GM19397 (cell line): Measurements from ENCODE around the gene WDR86.

Experiments used
- ATAC-seq: cut with Tn5 transposase; IDR thresholded peaks from one replicate; pipeline ENCODE4 v1.9.1; 2021; ENCODE audit warnings: mild to moderate bottlenecking, moderate library complexity; ENCODE audit not compliant: unreplicated experiment

The WDR86 gene

GRCh38 chr7:151392002-151392401 is 17.8 kb downstream of the WDR86 start:
- no peak for ATAC-seq

DNA sequence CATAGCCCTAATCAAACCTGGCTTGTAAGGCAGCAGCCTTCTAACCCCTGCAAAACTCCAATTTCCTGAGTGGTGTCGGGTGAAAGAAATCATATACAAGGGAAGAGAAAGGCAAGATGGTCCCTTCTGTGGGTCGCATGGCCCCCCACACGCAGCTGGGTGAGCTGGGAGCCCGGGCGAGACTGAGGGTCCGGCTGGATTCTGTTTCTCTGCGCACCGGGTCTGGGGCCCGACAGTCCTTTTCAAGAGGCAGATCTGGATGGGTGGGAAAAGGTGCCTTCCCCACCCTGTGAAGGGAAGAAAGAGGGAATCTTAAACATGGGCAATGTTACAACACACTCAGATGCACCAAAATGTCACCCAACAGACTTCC is 18.5 kb downstream of the WDR86 start:
- no peak for ATAC-seq

DNA sequence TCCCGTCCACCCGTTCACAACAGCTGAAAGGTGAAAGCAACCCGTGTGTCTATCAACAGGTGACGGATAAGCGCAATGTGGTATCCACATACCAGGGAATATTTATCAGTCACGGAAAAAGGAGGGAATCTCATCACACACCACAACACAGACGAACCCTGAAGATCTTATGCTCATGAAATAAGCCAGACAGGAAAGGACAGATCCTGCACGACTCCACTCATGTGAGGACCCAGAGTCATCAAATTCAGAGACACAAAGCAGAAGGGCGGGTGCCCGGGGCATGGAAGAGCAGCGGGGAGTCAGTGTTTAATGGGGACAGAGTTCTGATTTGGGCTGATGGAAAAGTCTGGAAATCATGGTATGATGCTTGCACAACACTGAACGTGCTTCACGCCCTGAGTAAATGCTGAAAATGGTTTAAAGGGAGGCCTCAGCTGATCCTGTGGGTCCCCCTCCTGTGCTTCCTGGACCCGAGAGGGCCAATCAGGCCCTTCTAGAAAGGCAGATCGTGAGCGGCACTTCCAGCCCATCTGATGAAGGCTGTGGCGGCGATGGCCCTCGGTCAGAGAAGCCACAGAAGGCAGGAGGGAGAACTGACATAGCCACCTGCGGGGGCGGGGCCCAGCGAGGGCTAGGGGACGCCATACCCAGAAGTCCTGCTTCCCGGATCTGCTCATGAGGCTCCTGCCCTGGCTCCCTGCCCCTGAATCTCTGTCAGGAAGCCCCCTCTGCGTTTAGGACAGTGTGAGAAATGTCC is 19.1 kb downstream of the WDR86 start:
- no peak for ATAC-seq

- ATAC-seq, result no peak
Observed at GRCh38 chr7:151389768-151390597, 19.9 kb downstream of the WDR86 start.

DNA sequence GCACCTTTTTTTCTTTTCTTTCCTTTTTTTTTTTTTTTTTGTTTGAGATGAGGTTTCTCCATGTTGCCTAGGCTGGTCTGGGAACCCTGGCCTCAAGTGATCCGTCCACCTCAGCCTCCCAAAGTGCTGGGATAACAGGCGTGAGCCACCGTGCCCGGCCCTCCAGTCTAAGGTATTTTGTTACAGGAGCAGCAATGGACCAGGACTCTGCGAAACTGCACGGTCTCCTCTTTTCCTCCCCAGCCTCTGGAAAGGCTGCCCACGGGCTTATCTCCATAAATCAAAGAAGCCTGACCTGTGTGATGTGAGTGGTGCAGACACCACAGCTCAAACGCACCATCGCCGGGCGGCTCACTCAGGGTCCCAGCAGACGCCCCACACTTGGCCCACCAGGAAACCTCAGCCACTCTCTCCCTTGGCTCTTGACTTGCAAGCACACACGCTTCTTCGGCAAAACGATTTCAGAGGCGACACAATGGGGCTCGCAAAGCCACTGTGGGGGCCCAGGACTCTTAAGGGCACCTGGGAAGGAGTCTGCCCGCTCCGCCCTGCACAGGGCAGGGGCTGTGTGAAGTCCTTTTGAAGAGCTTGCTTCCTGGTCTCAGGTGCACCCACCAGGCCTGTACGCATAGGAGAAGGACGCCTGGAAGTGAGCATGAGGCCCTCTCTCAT is 20.6 kb downstream of the WDR86 start:
- ATAC-seq, result no peak

- no peak for ATAC-seq
Observed at GRCh38 chr7:151388430-151388829, 21.4 kb downstream of the WDR86 start.

DNA sequence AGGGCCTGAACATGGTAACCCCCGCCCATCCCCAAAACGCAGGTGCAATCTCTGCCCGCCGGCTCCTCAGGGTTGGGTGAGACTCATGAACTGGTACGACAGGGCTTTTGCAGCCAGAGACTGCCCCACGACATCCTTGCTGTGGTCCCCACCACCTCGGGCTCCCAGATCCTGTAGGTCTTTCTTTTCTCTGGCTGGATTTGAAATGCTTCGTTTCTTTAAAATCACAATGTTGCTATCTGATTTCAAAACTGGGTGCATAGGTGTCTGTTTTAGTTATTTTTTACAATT is 21.9 kb downstream of the WDR86 start:
- ATAC-seq, result no peak

- no peak for ATAC-seq
Observed at GRCh38 chr7:151387161-151388006, 22.5 kb downstream of the WDR86 start.

DNA sequence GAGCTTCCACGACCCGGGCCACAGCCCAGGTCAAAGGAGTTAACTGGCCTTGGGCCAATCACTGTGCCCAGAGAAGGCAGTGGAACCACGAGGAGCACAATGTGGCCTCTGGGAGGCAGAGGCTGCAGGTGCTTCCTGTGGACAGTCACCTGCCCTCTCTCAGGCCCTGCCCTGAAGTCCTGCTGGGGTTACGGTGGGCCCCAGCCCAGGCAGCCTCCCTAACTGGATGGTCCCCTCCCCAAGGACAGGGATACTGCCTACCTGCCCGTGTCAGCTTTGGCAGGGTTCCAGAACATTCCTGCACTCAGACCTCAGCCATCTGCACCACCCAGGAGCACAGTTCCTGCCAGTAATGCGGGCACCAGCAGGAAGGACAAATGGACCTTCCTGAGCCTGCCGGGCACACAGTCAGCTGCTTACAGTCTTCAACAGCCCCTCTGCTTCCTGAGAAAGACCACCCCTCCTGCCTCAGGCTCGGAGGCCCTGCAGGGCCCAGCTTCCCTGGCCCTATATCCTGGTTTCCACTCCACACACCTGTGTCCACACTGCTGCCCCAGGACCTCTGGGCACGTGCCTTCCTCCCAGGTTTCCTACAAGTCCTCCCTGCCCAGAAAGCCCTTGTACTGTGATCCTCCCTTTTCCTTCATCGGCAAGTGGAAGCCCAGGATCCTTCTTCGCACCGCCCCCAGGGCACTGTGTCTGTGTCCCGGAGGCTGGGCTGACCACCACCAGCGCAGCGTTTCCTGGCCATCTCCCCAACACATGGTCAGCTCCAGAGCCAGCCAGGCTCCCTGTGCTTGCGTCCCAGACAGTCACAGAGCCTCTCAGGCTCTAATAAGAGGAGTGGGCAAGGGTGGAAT is 23.3 kb downstream of the WDR86 start:
- no peak for ATAC-seq

DNA sequence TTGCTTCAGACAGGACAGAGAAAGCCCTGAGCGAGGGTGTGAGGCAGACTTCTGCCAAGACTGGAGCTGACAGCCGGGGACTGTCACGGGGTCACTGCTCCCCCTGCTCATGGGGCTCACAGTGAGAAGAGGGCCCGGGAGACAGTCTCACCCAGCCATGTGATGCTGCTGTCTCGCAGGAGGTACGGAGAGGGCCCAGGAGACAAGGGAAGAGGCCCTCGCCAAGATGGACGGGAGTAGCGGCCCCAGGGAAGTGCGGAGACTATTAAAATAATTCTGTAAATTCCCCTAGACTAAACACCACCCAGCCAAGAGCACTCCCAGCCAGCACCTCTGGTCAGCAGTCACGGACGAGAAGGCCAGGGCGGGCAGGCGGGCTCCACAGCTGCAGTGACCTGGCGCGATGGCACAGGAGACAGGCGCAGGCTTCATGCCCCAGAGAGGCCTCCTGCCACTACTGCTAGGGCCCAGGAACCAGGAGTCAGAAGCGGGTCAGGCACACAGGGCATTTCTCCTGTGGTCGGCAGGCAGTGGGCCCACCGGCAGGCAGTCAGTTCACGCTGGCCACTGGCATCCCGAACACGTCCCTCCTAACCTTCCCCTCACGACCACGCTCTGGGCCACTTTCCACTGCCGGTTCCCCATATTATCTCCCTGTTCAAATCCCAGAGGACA is 24.1 kb downstream of the WDR86 start:
- no peak for ATAC-seq

- no peak for ATAC-seq
Observed at GRCh38 chr7:151384776-151385625, 24.8 kb downstream of the WDR86 start.

DNA sequence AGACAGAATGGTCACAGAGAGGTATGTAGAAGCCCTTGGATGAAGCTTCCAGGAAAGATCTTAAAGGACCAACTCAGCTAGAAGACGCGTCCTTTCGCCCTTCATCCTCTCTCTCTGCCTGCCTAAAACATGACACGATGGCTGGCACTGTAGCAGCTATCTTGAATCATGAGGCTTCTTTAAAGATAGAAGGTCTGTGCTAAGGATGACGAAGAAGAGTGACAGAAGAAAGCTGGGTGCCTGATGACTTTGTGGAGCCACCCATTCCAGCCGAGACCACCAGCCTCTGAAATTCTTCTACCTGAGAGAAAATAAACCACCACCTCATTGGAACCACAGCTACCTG is 25.5 kb downstream of the WDR86 start:
- ATAC-seq, result no peak

DNA sequence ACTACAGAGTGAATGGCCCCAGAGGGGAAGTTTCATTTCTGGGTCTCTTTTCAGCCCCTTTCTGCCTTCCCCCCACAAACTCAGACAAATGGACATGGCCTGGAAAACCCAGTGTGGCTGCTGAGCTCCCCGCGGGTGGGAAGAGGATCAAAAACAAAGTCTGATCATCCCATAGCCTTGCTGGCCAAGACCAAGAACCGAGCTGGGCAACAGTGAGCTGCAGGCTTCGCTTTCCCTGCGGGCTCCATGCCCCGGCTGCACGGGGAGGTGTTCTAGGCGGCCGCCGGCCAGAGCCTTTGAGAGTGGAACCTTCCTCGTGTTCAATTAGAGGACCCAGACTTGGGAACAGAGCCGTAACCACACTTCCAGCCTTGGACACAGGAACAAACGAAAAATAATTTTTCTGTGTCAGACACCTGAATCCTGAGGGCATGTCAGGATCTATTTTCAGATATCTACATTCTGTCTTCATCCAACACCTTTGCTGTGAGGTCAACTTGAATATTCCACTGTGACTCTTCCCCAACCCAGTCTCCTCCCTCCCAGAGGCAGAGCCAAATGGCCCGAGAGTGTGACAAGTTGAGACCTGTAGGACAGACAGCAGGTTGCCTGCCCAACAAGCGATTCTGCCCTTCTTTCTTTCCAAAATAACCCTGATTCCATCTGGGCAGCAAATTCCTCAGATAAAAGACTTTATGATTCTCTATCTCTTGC is 26.0 kb downstream of the WDR86 start:
- no peak for ATAC-seq

DNA sequence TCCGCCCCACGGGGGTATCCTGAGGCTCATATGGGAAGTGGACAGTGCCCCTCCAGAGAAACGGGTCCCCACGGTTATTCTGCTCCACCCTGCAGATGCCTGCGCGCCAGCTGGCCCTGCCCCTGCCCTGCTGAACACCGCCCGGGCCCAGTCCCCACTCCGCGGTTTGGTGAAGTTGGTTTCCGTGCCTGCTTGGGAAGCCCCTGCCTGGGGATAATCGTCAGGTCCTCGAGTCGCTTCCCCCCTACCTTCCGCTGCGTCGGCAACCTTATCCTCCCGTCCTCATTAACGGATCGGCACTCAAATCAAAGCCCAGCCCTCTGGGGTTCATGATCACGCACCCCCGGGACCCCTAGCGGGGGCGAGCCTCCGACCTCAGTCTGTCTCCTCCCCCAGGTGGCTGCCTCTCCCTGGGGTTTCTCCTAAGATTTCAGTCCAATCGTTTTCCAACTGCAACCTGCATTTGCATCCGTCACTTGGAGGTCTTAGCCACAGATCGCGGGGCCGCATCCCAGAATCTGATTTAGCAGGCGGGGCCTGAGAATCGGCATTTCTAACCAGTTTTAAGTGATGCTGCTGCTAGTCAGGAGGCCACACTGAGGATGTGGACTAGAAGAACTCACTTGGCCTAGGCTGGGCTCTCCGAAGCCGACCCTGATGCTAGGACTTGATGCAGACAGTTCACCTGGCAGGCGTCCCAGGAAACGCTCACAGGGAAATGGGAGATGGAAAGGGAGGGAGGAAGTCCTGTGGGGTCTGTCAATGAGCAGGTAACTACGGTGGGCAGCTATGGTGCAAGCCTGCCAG is 27.6 kb downstream of the WDR86 start:
- ATAC-seq, result no peak

DNA sequence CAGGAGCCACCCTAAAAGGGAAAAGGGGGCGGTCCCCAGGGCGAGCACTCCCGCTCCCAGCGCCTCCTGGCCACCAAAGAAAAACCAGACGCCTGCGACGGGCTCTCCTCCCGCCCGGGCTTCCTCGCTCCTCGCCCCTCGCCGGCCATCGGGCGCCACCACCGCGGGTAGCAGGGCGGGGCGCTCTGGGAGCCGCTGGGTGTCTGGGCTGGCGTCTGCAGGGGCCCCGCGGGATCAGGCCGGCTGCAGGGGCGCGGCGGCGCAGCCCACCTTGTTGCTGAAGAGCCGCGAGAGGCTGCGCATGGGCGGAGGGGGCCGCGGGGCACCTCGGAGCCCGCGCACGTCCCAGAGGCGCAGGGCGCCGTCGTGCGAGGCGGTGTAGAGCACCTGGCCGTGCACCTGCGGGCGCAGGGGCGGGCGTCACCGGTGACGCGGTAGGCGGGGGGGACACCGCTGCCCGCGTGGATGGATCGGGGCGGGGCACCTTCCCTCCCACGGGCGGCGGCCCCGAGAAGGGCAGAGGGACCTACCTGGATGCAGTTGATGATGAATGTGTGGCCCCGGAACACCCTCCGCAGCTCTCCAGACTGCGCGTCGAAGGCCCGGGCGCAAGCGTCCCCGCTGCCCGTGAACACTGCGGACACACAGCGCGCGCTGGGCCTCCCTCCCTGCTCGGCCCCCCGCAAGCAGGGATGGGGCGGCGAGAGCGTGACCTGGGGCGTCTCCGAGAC is 28.3 kb downstream of the WDR86 start:
- ATAC-seq, result no peak

GRCh38 chr7:151381098-151381347 is 28.8 kb downstream of the WDR86 start:
- ATAC-seq, result no peak
